Esophagus squamous epithelium (tissue), 4 donors: Measurements from ENCODE around the gene PDZRN3.

ENCODE experiments used
- POLR2A ChIP-seq, 4 donors: fragments of 450-650 bp; IDR thresholded peaks; one replicate each; pipeline ENCODE4 v1.6.1; 2017; ENCODE audit warnings: antibody characterized with exemption in 4 of 4, mild to moderate bottlenecking in 4 of 4, moderate library complexity in 3 of 4
- TF ChIP-seq, protein P1 (sequence below), 6 experiments: fragments of 450-650 bp in 4 of 6; fragments of 200-600 bp in 2 of 6; sonication (generic) in 2 of 6; IDR thresholded peaks; one replicate each; pipeline ENCODE4 v1.5.1; 2016 to 2019; ENCODE audit warnings: antibody characterized with exemption in 6 of 6, mild to moderate bottlenecking in 4 of 6, moderate library complexity in 4 of 6

DNA sequence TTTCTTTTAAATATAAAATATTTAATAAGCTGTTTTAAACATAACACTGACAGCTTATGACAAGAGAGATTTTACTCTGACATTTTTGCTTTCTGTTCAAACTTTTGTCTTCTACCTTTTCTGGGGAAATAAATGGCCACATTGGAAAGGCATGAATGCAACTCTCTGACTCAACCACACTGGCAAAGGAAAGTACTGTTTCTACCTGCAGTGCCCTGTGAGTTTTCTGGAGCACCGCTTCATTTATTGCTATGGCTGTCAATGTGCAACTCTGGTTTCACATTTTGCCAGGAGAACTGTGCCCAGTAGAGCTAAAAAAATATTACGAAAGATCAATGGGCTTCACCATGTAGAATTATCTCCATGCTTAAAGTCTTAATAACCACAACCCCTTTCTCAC is 15.1 kb downstream of the PDZRN3 start:
- TF ChIP-seq, protein P1, sequence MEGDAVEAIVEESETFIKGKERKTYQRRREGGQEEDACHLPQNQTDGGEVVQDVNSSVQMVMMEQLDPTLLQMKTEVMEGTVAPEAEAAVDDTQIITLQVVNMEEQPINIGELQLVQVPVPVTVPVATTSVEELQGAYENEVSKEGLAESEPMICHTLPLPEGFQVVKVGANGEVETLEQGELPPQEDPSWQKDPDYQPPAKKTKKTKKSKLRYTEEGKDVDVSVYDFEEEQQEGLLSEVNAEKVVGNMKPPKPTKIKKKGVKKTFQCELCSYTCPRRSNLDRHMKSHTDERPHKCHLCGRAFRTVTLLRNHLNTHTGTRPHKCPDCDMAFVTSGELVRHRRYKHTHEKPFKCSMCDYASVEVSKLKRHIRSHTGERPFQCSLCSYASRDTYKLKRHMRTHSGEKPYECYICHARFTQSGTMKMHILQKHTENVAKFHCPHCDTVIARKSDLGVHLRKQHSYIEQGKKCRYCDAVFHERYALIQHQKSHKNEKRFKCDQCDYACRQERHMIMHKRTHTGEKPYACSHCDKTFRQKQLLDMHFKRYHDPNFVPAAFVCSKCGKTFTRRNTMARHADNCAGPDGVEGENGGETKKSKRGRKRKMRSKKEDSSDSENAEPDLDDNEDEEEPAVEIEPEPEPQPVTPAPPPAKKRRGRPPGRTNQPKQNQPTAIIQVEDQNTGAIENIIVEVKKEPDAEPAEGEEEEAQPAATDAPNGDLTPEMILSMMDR (IDR thresholded peaks at IDR 0.05) = no peak
- no peak for TF ChIP-seq POLR2A (IDR thresholded peaks at IDR 0.05)
